ENCODE measurements around the gene CCNB1IP1.
"Not testable (repeated sequence)": the region's sequence is repeated elsewhere in the genome, so short reads cannot be mapped to it uniquely, and the experiment has no call there.

The CCNB1IP1 gene

DNA sequence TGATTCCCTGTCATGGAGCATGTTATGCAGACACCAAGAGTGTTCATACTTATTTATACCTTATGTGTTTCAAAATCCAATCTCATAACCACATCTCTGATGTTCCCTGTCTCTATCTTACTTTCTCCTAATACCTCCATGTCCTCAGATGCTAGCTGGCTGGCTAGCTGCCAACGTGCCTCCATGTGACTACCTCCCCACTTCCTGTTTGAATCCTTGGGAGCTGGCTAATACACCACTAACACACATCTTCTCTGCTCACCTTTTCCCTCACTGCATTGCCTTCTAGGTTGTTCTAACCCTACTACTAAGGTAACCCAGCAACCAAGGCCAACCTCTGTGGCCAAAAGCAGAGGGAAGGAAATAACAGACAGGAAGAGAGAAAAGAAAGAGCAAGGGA, 54.7 kb downstream of the CCNB1IP1 start:
- no peak overlapping the region for H3K4me3 ChIP-seq (ENCODE audit: low read depth, low read length, poor library complexity, severe bottlenecking)
- peaks cover 7% of the 10 kb centered on the region; the same call in 1 of the 2 replicates for H3K36me3 ChIP-seq (ENCODE audit: insufficient read depth, low read length)
- no peak overlapping the region for H2AFZ ChIP-seq (ENCODE audit: low read length)
- H3K4me2 ChIP-seq (ENCODE audit: low read length): no peak overlapping the region
- no peak overlapping the region for H3K9ac ChIP-seq (ENCODE audit: low read length)
- H3K9me3 ChIP-seq (ENCODE audit: low read length): peaks cover 3% of the 10 kb centered on the region; the same call in 1 of the 2 replicates
- no peaks in the 10 kb centered on the region for H3K79me2 ChIP-seq (ENCODE audit: insufficient read depth, low read length)
- no peaks in the 10 kb centered on the region for H4K20me1 ChIP-seq (ENCODE audit: insufficient read depth, low read length)
- no peaks in the 10 kb centered on the region for H3K4me1 ChIP-seq (ENCODE audit: insufficient read depth, low read length, severe bottlenecking)
- H3K27ac ChIP-seq (ENCODE audit: low read depth, low read length, poor library complexity, severe bottlenecking): no peak overlapping the region
- TF ChIP-seq, protein P1, sequence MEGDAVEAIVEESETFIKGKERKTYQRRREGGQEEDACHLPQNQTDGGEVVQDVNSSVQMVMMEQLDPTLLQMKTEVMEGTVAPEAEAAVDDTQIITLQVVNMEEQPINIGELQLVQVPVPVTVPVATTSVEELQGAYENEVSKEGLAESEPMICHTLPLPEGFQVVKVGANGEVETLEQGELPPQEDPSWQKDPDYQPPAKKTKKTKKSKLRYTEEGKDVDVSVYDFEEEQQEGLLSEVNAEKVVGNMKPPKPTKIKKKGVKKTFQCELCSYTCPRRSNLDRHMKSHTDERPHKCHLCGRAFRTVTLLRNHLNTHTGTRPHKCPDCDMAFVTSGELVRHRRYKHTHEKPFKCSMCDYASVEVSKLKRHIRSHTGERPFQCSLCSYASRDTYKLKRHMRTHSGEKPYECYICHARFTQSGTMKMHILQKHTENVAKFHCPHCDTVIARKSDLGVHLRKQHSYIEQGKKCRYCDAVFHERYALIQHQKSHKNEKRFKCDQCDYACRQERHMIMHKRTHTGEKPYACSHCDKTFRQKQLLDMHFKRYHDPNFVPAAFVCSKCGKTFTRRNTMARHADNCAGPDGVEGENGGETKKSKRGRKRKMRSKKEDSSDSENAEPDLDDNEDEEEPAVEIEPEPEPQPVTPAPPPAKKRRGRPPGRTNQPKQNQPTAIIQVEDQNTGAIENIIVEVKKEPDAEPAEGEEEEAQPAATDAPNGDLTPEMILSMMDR (IDR thresholded peaks at IDR 0.05; ENCODE audit: low read length): no peak
- TF ChIP-seq EZH2 (IDR thresholded peaks at IDR 0.05; ENCODE audit: borderline replicate concordance, low read length): no peak
- no peaks in the 10 kb centered on the region for H3F3A ChIP-seq (ENCODE audit: insufficient read depth, low read length)
- H3K9me2 ChIP-seq (ENCODE audit: low read depth, low read length): no peaks in the 10 kb centered on the region
- no peaks in the 10 kb centered on the region for H3K27me3 ChIP-seq (ENCODE audit: insufficient read depth, low read length)

DNA sequence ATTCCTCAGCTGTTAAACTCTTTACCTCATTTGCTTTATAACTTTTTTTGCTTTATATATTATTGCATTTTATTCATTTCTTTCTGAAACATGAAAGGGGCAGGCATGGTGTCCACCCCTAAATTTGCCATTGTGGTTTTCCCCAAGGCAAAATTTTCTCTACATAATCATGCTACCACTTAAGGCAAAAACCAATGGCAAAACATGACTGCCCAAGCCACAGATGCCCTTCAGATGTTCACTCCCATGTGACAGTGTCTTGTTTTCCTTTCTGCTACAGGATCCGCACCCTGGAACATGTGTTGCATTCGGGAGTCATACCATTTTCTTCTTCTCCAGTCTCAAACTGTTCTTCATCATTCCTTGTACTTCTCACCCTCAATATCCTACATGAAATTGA, 55.7 kb downstream of the CCNB1IP1 start:
- Histone ChIP-seq H3K27me3 (ENCODE audit: insufficient read depth, low read length) (no peaks in the 10 kb centered on the region), H2AFZ (ENCODE audit: low read length) (no peak overlapping the region), H3K27ac (ENCODE audit: low read depth, low read length, poor library complexity, severe bottlenecking) (no peak overlapping the region), H3F3A (ENCODE audit: insufficient read depth, low read length) (no peaks in the 10 kb centered on the region), H3K36me3 (ENCODE audit: insufficient read depth, low read length) (peaks cover 7% of the 10 kb centered on the region; the same call in 1 of the 2 replicates), H4K20me1 (ENCODE audit: insufficient read depth, low read length) (no peaks in the 10 kb centered on the region), H3K4me1 (ENCODE audit: insufficient read depth, low read length, severe bottlenecking) (no peaks in the 10 kb centered on the region), H3K9me2 (ENCODE audit: low read depth, low read length) (no peaks in the 10 kb centered on the region), H3K9ac (ENCODE audit: low read length) (no peak overlapping the region), H3K4me3 (ENCODE audit: low read depth, low read length, poor library complexity, severe bottlenecking) (no peak overlapping the region), H3K9me3 (ENCODE audit: low read length) (peaks cover 3% of the 10 kb centered on the region; the same call in 1 of the 2 replicates), H3K4me2 (ENCODE audit: low read length) (no peak overlapping the region), H3K79me2 (ENCODE audit: insufficient read depth, low read length) (no peaks in the 10 kb centered on the region)
- TF ChIP-seq EZH2 (IDR thresholded peaks at IDR 0.05; ENCODE audit: borderline replicate concordance, low read length): no peak
- TF ChIP-seq, protein P1 (IDR thresholded peaks at IDR 0.05; ENCODE audit: low read length): no peak

DNA sequence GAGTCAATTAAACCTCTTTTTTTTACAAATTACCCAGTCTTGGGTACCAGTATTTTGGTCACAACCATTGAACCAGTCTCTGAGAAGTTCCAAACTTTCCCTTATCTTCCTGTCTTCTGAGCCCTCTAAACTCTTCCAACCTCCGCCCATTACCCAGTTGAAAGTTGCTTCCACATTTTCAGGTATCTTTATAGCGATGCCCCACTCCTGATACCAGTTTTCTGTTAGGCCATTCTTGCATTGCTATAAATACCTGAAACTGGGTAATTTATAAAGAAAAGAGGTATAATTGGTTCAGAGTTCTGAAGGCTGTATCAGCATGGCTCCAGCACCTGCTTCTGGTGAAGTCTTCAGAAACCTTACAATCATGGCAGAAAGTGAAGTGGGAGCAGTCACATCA, 59.0 kb downstream of the CCNB1IP1 start:
- Histone ChIP-seq H3F3A (ENCODE audit: insufficient read depth, low read length) (no peaks in the 10 kb centered on the region), H3K4me1 (ENCODE audit: insufficient read depth, low read length, severe bottlenecking) (no peaks in the 10 kb centered on the region), H2AFZ (ENCODE audit: low read length) (no peak overlapping the region), H3K27me3 (ENCODE audit: insufficient read depth, low read length) (no peaks in the 10 kb centered on the region), H3K79me2 (ENCODE audit: insufficient read depth, low read length) (no peaks in the 10 kb centered on the region), H3K9ac (ENCODE audit: low read length) (no peak overlapping the region), H3K9me3 (ENCODE audit: low read length) (peaks cover 3% of the 10 kb centered on the region; the same call in 1 of the 2 replicates), H3K9me2 (ENCODE audit: low read depth, low read length) (no peaks in the 10 kb centered on the region), H3K4me3 (ENCODE audit: low read depth, low read length, poor library complexity, severe bottlenecking) (no peak overlapping the region), H4K20me1 (ENCODE audit: insufficient read depth, low read length) (no peaks in the 10 kb centered on the region), H3K36me3 (ENCODE audit: insufficient read depth, low read length) (peaks cover 7% of the 10 kb centered on the region; the same call in 1 of the 2 replicates), H3K4me2 (ENCODE audit: low read length) (no peak overlapping the region), H3K27ac (ENCODE audit: low read depth, low read length, poor library complexity, severe bottlenecking) (no peak overlapping the region)
- no peak for TF ChIP-seq EZH2 (IDR thresholded peaks at IDR 0.05; ENCODE audit: borderline replicate concordance, low read length)
- TF ChIP-seq, protein P1 (IDR thresholded peaks at IDR 0.05; ENCODE audit: low read length): no peak

DNA sequence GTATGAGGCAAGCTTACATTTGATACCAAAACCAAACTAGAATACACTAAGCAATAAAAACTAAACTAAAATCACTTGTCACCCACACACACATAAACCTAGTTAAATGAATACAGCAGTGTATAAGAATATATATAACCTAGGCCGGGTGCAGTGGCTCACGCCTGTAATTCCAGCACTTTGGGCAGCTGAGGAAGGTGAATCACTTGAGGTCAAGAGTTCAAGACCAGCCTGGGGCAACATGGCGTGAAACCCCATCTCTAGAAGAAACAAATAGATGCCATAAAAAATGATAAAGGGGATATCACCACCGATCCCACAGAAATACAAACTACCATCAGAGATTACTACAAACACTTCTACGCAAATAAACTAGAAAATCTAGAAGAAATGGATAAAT, 68.7 kb downstream of the CCNB1IP1 start:
- not testable (repeated sequence) for H3F3A ChIP-seq (ENCODE audit: insufficient read depth, low read length)

More for the DNA sequence above, 68.7 kb downstream of the CCNB1IP1 start:
- not testable (repeated sequence) for H3K79me2 ChIP-seq (ENCODE audit: insufficient read depth, low read length); H4K20me1 ChIP-seq (ENCODE audit: insufficient read depth, low read length); H3K9me3 ChIP-seq (ENCODE audit: low read length); H3K9ac ChIP-seq (ENCODE audit: low read length); H3K9me2 ChIP-seq (ENCODE audit: low read depth, low read length); H3K4me2 ChIP-seq (ENCODE audit: low read length); H3K27ac ChIP-seq (ENCODE audit: low read depth, low read length, poor library complexity, severe bottlenecking); H2AFZ ChIP-seq (ENCODE audit: low read length); H3K27me3 ChIP-seq (ENCODE audit: insufficient read depth, low read length); H3K4me1 ChIP-seq (ENCODE audit: insufficient read depth, low read length, severe bottlenecking); H3K4me3 ChIP-seq (ENCODE audit: low read depth, low read length, poor library complexity, severe bottlenecking); H3K36me3 ChIP-seq (ENCODE audit: insufficient read depth, low read length)

Measured in OCI-LY1 (cell line).